Muscle layer of colon (tissue), 2 donors: Measurements from ENCODE around the gene KCNK13.
"Not testable (repeated sequence)": the region's sequence is repeated elsewhere in the genome, so short reads cannot be mapped to it uniquely, and the experiment has no call there.

ENCODE experiments used
- H3K27ac ChIP-seq: one replicate; pipeline ENCODE4 v1.7.0; 2013; ENCODE audit warnings: low read depth, mild to moderate bottlenecking, low read length, moderate library complexity
- H3K27me3 ChIP-seq, 2 donors: one replicate each; pipeline ENCODE4 v1.7.0; 2013; ENCODE audit warnings: low read length in 2 of 2, mild to moderate bottlenecking in 2 of 2; ENCODE audit not compliant: insufficient read depth in 2 of 2, control insufficient read depth in 1 of 2
- H3K36me3 ChIP-seq: one replicate; pipeline ENCODE4 v1.7.0; 2013; ENCODE audit warnings: mild to moderate bottlenecking, low read length; ENCODE audit not compliant: insufficient read depth
- H3K4me1 ChIP-seq: one replicate; pipeline ENCODE4 v1.7.0; 2013; ENCODE audit warnings: mild to moderate bottlenecking, low read length; ENCODE audit not compliant: insufficient read depth
- H3K4me3 ChIP-seq, 2 donors: one replicate each; pipeline ENCODE4 v1.7.0; 2013; ENCODE audit warnings: low read length in 2 of 2, low read depth in 1 of 2, mild to moderate bottlenecking in 1 of 2, moderate library complexity in 1 of 2
- H3K9ac ChIP-seq: one replicate; pipeline ENCODE4 v1.7.0; 2013; ENCODE audit warnings: low read length
- H3K9me3 ChIP-seq: one replicate; pipeline ENCODE4 v1.7.0; 2013; ENCODE audit warnings: mild to moderate bottlenecking, low read length
- donor health status: abdominal sarcoma.
- donor health status: Adenocarcinoma of cecum.

KCNK13 gene

GRCh38 chr14:90179809-90180779, 118.3 kb downstream of the KCNK13 start:
- H3K4me1 ChIP-seq, result peaks cover 11% of the 10 kb centered on the region
- H3K27ac ChIP-seq, result no peak overlapping the region
- no peak overlapping the region for H3K9ac ChIP-seq
- H3K27me3 ChIP-seq, result no peaks in the 10 kb centered on the region
- no peaks in the 10 kb centered on the region for H3K9me3 ChIP-seq
- H3K36me3 ChIP-seq, result no peaks in the 10 kb centered on the region
- no peak overlapping the region for H3K4me3 ChIP-seq

GRCh38 chr14:90184094-90184493, 122.3 kb downstream of the KCNK13 start:
- no peak overlapping the region for H3K27ac ChIP-seq
- H3K9ac ChIP-seq, result no peak overlapping the region
- no peaks in the 10 kb centered on the region for H3K36me3 ChIP-seq
- peaks cover 7% of the 10 kb centered on the region for H3K4me1 ChIP-seq
- no peaks in the 10 kb centered on the region for H3K27me3 ChIP-seq
- H3K4me3 ChIP-seq, result no peak overlapping the region
- no peaks in the 10 kb centered on the region for H3K9me3 ChIP-seq

GRCh38 chr14:90184571-90185266, 122.9 kb downstream of the KCNK13 start:
- Histone ChIP-seq H3K9me3 (no peaks in the 10 kb centered on the region), H3K4me3 (no peak overlapping the region), H3K27ac (no peak overlapping the region), H3K36me3 (no peaks in the 10 kb centered on the region), H3K4me1 (peaks cover 1% of the 10 kb centered on the region), H3K9ac (no peak overlapping the region), H3K27me3 (no peaks in the 10 kb centered on the region)

GRCh38 chr14:90188588-90188987, 126.8 kb downstream of the KCNK13 start:
- Histone ChIP-seq H3K27ac (no peak overlapping the region), H3K9me3 (no peaks in the 10 kb centered on the region), H3K36me3 (no peaks in the 10 kb centered on the region), H3K4me1 (no peaks in the 10 kb centered on the region), H3K4me3 (no peak overlapping the region), H3K27me3 (peaks cover 0 to 3% of the 10 kb centered on the region in 2 donors), H3K9ac (no peak overlapping the region)

GRCh38 chr14:90191154-90191553, 129.4 kb downstream of the KCNK13 start:
- H3K27ac ChIP-seq, result no peak overlapping the region
- no peaks in the 10 kb centered on the region for H3K4me1 ChIP-seq

GRCh38 chr14:90191585-90191984, 129.8 kb downstream of the KCNK13 start:
- H3K9ac ChIP-seq, result no peak overlapping the region
- H3K36me3 ChIP-seq, result no peaks in the 10 kb centered on the region
- no peak overlapping the region for H3K27ac ChIP-seq
- H3K27me3 ChIP-seq, result peaks cover 0 to 8% of the 10 kb centered on the region in 2 donors
- no peak overlapping the region for H3K4me3 ChIP-seq
- H3K4me1 ChIP-seq, result no peaks in the 10 kb centered on the region
- H3K9me3 ChIP-seq, result no peaks in the 10 kb centered on the region

More at GRCh38 chr14:90191154-90191553, 129.4 kb downstream of the KCNK13 start:
- H3K9ac ChIP-seq, result no peak overlapping the region
- no peaks in the 10 kb centered on the region for H3K36me3 ChIP-seq
- H3K4me3 ChIP-seq, result no peak overlapping the region
- no peaks in the 10 kb centered on the region for H3K9me3 ChIP-seq
- H3K27me3 ChIP-seq, result peaks cover 0 to 8% of the 10 kb centered on the region in 2 donors

- no peaks in the 10 kb centered on the region for H3K36me3 ChIP-seq
- no peak overlapping the region for H3K4me3 ChIP-seq
- no peaks in the 10 kb centered on the region for H3K4me1 ChIP-seq
- no peak overlapping the region for H3K27ac ChIP-seq
- H3K9me3 ChIP-seq, result no peaks in the 10 kb centered on the region
- no peak overlapping the region for H3K9ac ChIP-seq
- peaks cover 0 to 8% of the 10 kb centered on the region in 2 donors for H3K27me3 ChIP-seq
Observed at GRCh38 chr14:90193925-90194324, 132.1 kb downstream of the KCNK13 start.

- no peaks in the 10 kb centered on the region for H3K9me3 ChIP-seq
- no peak overlapping the region for H3K4me3 ChIP-seq
- peaks cover 0 to 8% of the 10 kb centered on the region in 2 donors for H3K27me3 ChIP-seq
- H3K9ac ChIP-seq, result no peak overlapping the region
- no peak overlapping the region for H3K27ac ChIP-seq
- H3K4me1 ChIP-seq, result no peaks in the 10 kb centered on the region
- H3K36me3 ChIP-seq, result no peaks in the 10 kb centered on the region
Observed at GRCh38 chr14:90194706-90195105, 132.9 kb downstream of the KCNK13 start.

- no peaks in the 10 kb centered on the region for H3K9me3 ChIP-seq
- H3K9ac ChIP-seq, result no peak overlapping the region
- no peaks in the 10 kb centered on the region for H3K36me3 ChIP-seq
- no peak overlapping the region for H3K27ac ChIP-seq
- peaks cover 0 to 5% of the 10 kb centered on the region in 2 donors for H3K27me3 ChIP-seq
- H3K4me1 ChIP-seq, result no peaks in the 10 kb centered on the region
- no peak overlapping the region for H3K4me3 ChIP-seq
Observed at GRCh38 chr14:90198541-90199060, 136.8 kb downstream of the KCNK13 start.

GRCh38 chr14:90200546-90200945, 138.8 kb downstream of the KCNK13 start:
- not testable (repeated sequence) for H3K9me3 ChIP-seq, H3K27ac ChIP-seq, H3K4me3 ChIP-seq, H3K4me1 ChIP-seq, H3K9ac ChIP-seq, H3K27me3 ChIP-seq, H3K36me3 ChIP-seq

- H3K9me3 ChIP-seq, result no peaks in the 10 kb centered on the region
- H3K9ac ChIP-seq, result no peak overlapping the region
- H3K27ac ChIP-seq, result no peak overlapping the region
- H3K27me3 ChIP-seq, result no peaks in the 10 kb centered on the region
- H3K4me3 ChIP-seq, result no peak overlapping the region
- no peaks in the 10 kb centered on the region for H3K4me1 ChIP-seq
- no peaks in the 10 kb centered on the region for H3K36me3 ChIP-seq
Observed at GRCh38 chr14:90201344-90201743, 139.6 kb downstream of the KCNK13 start.
